Breast epithelium (tissue), 4 donors: ENCODE results near the gene AKR1C1. TPM values are rescaled to one million over a fixed set of nuclear protein-coding genes. Genes with fewer than 3 reads are reported as not detected.
"Not testable (repeated sequence)": the region's sequence is repeated elsewhere in the genome, so short reads cannot be mapped to it uniquely, and the experiment has no call there.

Experiments
- DNase-seq, 2 donors: peaks; one replicate each; pipeline ENCODE4 v3.0.0-alpha.2; 2019; ENCODE audit warnings: low spot score in 2 of 2
- H3K27ac ChIP-seq, 2 donors: fragments of 200-600 bp; sonication (generic) in 1 of 2; one replicate each; pipeline ENCODE4 v1.5.1; 2016 to 2019; ENCODE audit warnings: mild to moderate bottlenecking in 1 of 2
- H3K27me3 ChIP-seq, 2 donors: fragments of 200-600 bp; sonication (generic) in 1 of 2; one replicate each; pipeline versions ENCODE4 v1.5.1 to v1.6.0; 2017 to 2019; ENCODE audit warnings: control low read depth in 1 of 2, mild to moderate bottlenecking in 1 of 2
- H3K36me3 ChIP-seq: fragments of 200-600 bp; one replicate; pipeline ENCODE4 v1.5.1; 2019
- H3K4me1 ChIP-seq, 2 donors: fragments of 200-600 bp; sonication (generic); one replicate each; pipeline ENCODE4 v1.5.1; 2016 to 2019; ENCODE audit warnings: control low read depth in 1 of 2
- H3K4me3 ChIP-seq, 3 donors: fragments of 200-600 bp; sonication (generic); 1 replicate in 2 of 3; 2 replicates in 1 of 3; pipeline ENCODE4 v1.5.1; 2016 to 2019; ENCODE audit warnings: mild to moderate bottlenecking in 3 of 3, moderate library complexity in 2 of 3
- H3K9me3 ChIP-seq, 2 donors: fragments of 200-600 bp; sonication (generic) in 1 of 2; one replicate each; pipeline ENCODE4 v1.5.1; 2016 to 2019; ENCODE audit warnings: control low read depth in 1 of 2
- POLR2A ChIP-seq: fragments of 450-650 bp; IDR thresholded peaks from one replicate; pipeline ENCODE4 v1.6.1; 2016; ENCODE audit warnings: antibody characterized with exemption, mild to moderate bottlenecking, moderate library complexity
- POLR2AphosphoS5 ChIP-seq, 3 donors: sonication (generic); formaldehyde crosslinking; IDR thresholded peaks; one replicate each; pipeline ENCODE4 v1.6.1; 2017; ENCODE audit warnings: antibody characterized with exemption in 3 of 3
- intact Hi-C: fragments of 100-400 bp; cut with DNase I; formaldehyde crosslinking; loops from one replicate; pipeline ENCODE4 v1.15.1; 2023; ENCODE audit warnings: low total_unique reads
- total RNA-seq, 3 donors: library from RNA; depleted of rRNA; stranded (reverse); fragments of >200 nt; gene quantifications; one replicate each; pipeline ENCODE4 v1.1.0, GENCODE V29; 2016
- TF ChIP-seq, protein P1 (sequence below), 3 donors: fragments of 450-650 bp; IDR thresholded peaks; one replicate each; pipeline ENCODE4 v1.5.1; 2016 to 2017; ENCODE audit warnings: antibody characterized with exemption in 3 of 3, mild to moderate bottlenecking in 3 of 3, moderate library complexity in 3 of 3

AKR1C1 gene
- total RNA-seq, 3 donors from 2014 or later = 24.1 to 214 (median 31.5) TPM

DNA sequence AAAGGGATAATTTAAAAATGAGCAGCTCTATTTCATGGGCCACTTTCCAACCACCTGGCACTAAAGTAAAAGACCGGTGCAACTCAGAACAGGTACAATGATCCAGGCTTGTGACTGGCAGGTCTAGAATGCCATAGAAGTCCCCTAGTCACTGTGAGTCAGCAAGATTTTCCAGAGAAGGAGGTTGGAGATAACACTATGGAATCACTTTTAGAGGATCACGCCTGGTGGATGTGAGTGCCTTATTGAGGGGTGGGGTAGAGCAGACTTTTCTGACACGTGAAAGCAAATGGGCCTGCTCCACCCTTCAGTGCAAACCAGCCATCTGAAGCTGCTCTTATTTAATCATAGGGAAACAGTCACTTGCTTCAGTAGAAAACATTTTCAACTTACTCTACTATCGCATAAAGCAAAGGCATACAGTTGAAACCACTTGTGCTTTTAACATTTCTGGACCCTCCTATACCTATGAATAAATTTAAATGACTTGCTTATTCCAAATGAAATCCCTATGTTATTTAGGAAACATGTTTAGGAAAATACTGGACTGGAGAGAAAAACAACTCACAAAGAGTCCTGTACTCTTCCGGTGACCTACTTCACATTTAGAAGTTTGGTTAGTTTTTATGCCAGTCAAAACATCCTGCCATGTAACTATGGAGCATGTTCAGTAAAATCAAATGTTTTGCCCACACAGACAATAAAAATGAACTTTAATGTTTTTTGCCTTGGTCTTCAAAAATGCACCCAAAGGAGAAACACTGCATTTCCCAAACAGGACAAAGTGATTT is 21.5 kb upstream of the AKR1C1 start:
- intact Hi-C loops = no loop called here
- DNase-seq = no peak
- Histone ChIP-seq H3K27me3 (no peaks in the 10 kb centered on the region), H3K9me3 (no peaks in the 10 kb centered on the region), H3K27ac (peak overlapping the region; percentile 69 to 79), H3K36me3 (no peaks in the 10 kb centered on the region), H3K4me1 (no peaks in the 10 kb centered on the region), H3K4me3 (no peak overlapping the region)
- TF ChIP-seq, protein P1, sequence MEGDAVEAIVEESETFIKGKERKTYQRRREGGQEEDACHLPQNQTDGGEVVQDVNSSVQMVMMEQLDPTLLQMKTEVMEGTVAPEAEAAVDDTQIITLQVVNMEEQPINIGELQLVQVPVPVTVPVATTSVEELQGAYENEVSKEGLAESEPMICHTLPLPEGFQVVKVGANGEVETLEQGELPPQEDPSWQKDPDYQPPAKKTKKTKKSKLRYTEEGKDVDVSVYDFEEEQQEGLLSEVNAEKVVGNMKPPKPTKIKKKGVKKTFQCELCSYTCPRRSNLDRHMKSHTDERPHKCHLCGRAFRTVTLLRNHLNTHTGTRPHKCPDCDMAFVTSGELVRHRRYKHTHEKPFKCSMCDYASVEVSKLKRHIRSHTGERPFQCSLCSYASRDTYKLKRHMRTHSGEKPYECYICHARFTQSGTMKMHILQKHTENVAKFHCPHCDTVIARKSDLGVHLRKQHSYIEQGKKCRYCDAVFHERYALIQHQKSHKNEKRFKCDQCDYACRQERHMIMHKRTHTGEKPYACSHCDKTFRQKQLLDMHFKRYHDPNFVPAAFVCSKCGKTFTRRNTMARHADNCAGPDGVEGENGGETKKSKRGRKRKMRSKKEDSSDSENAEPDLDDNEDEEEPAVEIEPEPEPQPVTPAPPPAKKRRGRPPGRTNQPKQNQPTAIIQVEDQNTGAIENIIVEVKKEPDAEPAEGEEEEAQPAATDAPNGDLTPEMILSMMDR (IDR thresholded peaks at IDR 0.05) = no peak
- TF ChIP-seq POLR2A (no peak), POLR2AphosphoS5 (IDR thresholded peaks at IDR 0.05) (no peak)

DNA sequence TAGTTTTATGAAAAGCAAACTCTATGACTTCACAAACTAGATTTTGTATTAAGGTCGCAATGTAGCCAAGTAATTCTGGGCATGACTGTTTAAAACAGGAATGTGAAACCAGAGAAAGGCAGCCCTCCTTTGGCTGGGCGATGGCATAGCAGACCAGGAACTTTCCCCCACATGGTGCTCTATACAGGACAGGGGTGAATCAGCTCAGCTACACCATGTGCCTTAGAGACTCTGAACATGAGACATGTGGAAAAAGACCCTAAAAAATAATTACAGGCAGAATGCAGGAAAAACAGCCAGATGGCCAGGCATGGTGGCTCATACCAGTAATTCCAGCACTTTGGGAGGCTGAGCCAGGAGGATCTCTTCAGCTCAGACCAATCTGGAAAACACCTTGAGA is 20.3 kb upstream of the AKR1C1 start:
- H3K27ac ChIP-seq = peak overlapping the region; percentile 57 to 79
- H3K4me3 ChIP-seq, H3K9me3 ChIP-seq, DNase-seq, intact Hi-C loops, H3K4me1 ChIP-seq, H3K27me3 ChIP-seq, H3K36me3 ChIP-seq: not testable (repeated sequence)

DNA sequence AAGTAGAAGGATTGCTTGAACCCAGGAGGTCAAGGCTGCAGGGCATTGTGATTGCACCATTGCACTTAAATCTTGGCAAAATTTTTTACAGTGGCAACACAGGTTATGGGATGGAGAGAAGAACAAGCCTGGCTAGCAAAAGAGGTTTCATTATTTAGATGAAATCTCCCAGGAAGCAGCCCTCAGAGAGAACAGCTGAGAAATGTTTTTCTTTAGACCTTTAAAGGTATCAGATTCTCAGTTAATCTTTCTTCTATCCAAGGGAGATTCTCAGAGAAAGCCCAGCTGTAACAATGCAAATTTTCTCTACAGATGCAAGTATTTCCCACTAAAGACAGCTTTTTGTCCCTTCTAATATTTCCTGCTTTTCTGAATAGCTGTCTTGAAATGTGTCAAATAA is 19.8 kb upstream of the AKR1C1 start:
- DNase-seq, H3K36me3 ChIP-seq, H3K4me1 ChIP-seq, H3K9me3 ChIP-seq, intact Hi-C loops, H3K27me3 ChIP-seq, H3K4me3 ChIP-seq: not testable (repeated sequence)
- peak overlapping the region; percentile 57 to 79 for H3K27ac ChIP-seq

DNA sequence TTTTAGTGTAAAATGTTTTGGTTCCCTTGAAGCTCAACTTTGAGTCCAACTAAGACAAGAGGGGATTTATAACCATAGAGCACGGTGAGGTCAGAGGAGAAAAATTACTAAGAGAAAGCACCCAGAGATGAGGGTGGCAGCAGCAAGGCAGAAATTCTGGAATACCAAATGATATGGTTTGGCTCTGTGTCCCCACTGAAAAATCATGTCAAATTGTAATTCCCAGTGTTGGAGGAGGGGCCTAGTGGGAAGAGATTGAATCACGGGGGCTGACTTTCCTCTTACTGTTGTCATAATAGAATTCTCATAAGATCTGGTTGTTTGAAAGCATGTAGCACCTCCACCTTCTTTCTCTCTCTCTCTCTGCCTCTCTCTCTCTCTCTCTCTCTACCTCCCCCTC is 19.4 kb upstream of the AKR1C1 start:
- peaks cover 0 to 4% of the 10 kb centered on the region in 2 donors for H3K4me1 ChIP-seq
- H3K27me3 ChIP-seq = no peaks in the 10 kb centered on the region
- no peak for DNase-seq
- peak overlapping the region; percentile 57 to 79 for H3K27ac ChIP-seq
- H3K9me3 ChIP-seq = no peaks in the 10 kb centered on the region
- no peak overlapping the region for H3K4me3 ChIP-seq
- TF ChIP-seq POLR2A (no peak), POLR2AphosphoS5 (IDR thresholded peaks at IDR 0.05) (no peak)
- TF ChIP-seq, protein P1 (IDR thresholded peaks at IDR 0.05) = no peak
- intact Hi-C loops = no loop called here
- no peaks in the 10 kb centered on the region for H3K36me3 ChIP-seq

DNA sequence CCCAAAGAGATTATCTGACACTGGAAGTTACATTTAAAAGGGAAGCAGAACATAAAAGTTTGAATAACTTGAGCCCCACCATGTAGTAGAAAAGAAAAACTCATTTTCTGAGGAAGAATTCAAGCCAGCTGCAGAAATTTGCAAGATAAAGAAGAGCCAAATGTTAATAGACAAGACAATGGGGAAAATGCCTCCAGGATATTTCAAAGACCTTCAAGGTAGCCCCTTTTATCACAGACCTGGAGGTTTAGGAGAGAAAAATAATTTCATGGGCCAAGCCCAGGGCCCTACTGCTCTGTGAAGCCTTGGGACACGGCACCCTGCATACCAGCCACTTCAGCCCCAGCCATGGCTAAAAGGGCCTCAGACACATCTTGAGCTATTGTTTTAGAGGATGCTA is 18.4 kb upstream of the AKR1C1 start:
- Histone ChIP-seq H3K27ac (no peak overlapping the region), H3K4me3 (no peak overlapping the region), H3K9me3 (no peaks in the 10 kb centered on the region), H3K27me3 (no peaks in the 10 kb centered on the region), H3K4me1 (peaks cover 0 to 5% of the 10 kb centered on the region in 2 donors), H3K36me3 (no peaks in the 10 kb centered on the region)
- no peak for DNase-seq
- intact Hi-C loops = no loop called here
- no peak for TF ChIP-seq POLR2AphosphoS5 (IDR thresholded peaks at IDR 0.05)
- no peak for TF ChIP-seq POLR2A
- TF ChIP-seq, protein P1 (IDR thresholded peaks at IDR 0.05) = no peak

DNA sequence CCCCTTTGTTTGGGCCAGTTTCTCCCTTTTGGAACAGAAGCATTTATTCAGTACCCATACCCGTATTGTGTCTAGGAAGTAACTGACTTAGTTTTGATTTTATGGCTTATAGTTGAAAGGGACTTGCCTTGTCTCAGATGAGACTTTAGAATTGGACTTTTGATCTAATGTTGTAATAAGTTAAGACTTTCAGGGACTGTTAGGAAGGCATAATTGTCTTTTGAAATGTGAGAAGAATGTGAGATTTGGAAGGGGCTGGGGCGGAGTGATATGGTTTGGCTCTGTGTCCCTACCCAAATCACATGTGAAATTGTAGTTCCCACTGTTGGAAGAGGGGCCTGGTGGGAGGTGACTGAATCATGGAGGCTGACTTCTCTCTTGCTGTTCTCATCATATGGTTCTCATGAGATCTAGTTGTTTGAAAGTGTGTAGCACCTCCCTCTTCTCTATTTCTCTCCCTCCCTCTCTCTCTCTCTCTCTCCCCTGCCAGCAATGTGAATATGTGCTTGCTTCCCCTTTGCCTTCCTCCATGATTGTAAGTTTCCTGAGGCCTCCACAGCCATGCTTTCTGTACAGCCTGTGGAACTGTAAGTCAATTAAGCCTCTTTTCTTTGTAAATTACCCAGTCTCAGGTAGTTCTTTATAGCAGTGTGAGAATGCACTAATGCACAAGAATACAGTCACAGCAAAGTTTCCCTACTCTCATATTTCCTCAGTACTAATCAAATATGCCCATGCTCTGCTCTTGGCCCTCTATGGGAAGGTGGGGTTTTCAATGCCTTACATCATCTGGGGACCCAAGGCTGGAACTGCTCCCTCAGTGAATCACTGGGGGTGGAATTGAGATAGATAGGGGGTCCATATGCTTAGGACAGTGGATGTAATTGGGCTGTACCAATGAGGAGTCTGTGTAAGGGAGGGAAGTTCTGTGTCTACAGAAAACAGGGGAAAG is 17.2 kb upstream of the AKR1C1 start:
- H3K27me3 ChIP-seq = no peaks in the 10 kb centered on the region
- peak overlapping the region; percentile 34 to 76 for H3K27ac ChIP-seq
- intact Hi-C loops = no loop called here
- H3K4me3 ChIP-seq = no peak overlapping the region
- TF ChIP-seq POLR2A = no peak
- TF ChIP-seq, protein P1 (IDR thresholded peaks at IDR 0.05) = no peak
- peaks cover 0 to 5% of the 10 kb centered on the region in 2 donors for H3K4me1 ChIP-seq
- DNase-seq = no peak
- no peaks in the 10 kb centered on the region for H3K9me3 ChIP-seq
- H3K36me3 ChIP-seq = no peaks in the 10 kb centered on the region
